Liver (tissue), 9 donors: ENCODE results near the gene ZNF438. TPM values are rescaled to one million over a fixed set of nuclear protein-coding genes. Genes with fewer than 3 reads are reported as not detected.

Experiments
- DNase-seq: peaks from one replicate; pipeline ENCODE4 v3.0.0-alpha.2; 2017; ENCODE audit warnings: low spot score
- H3K27ac ChIP-seq, 2 donors: one replicate each; pipeline ENCODE4 v1.7.0; 2013; ENCODE audit warnings: inconsistent platforms in 2 of 2, low read length in 2 of 2, control low read depth in 1 of 2, low read depth in 1 of 2, mild to moderate bottlenecking in 1 of 2
- H3K27me3 ChIP-seq, 4 donors: one replicate each; pipeline versions ENCODE4 v1.6.1 to v1.7.0; 2013; ENCODE audit warnings: low read length in 3 of 4, inconsistent platforms in 1 of 4, mild to moderate bottlenecking in 1 of 4, moderate library complexity in 1 of 4; ENCODE audit not compliant: control insufficient read depth in 4 of 4, insufficient read depth in 4 of 4
- H3K36me3 ChIP-seq, 4 donors: one replicate each; pipeline versions ENCODE4 v1.6.1 to v1.7.0; 2013; ENCODE audit warnings: low read length in 3 of 4, mild to moderate bottlenecking in 3 of 4, low read depth in 1 of 4, moderate library complexity in 1 of 4; ENCODE audit not compliant: control insufficient read depth in 4 of 4, insufficient read depth in 3 of 4
- H3K4me1 ChIP-seq, 4 donors: one replicate each; pipeline versions ENCODE4 v1.6.1 to v1.7.0; 2013; ENCODE audit warnings: low read length in 3 of 4, mild to moderate bottlenecking in 3 of 4, moderate library complexity in 1 of 4; ENCODE audit not compliant: control insufficient read depth in 4 of 4, insufficient read depth in 4 of 4
- H3K4me3 ChIP-seq, 3 donors: one replicate each; pipeline versions ENCODE4 v1.6.1 to v1.7.0; 2013; ENCODE audit warnings: low read length in 3 of 3, control low read depth in 1 of 3, low read depth in 1 of 3, mild to moderate bottlenecking in 1 of 3
- H3K9ac ChIP-seq, 2 donors: one replicate each; pipeline ENCODE4 v1.7.0; 2013; ENCODE audit warnings: low read length in 2 of 2, mild to moderate bottlenecking in 2 of 2, moderate library complexity in 2 of 2, control low read depth in 1 of 2, low read depth in 1 of 2
- H3K9me3 ChIP-seq, 4 donors: one replicate each; pipeline versions ENCODE4 v1.6.1 to v1.7.0; 2013; ENCODE audit warnings: low read length in 3 of 4; ENCODE audit not compliant: control insufficient read depth in 4 of 4
- EGR1 ChIP-seq, 2 donors: IDR thresholded peaks; 2 replicates each; pipeline ENCODE4 v1.6.1; 2016 to 2018; ENCODE audit warnings: antibody characterized with exemption in 2 of 2, low read depth in 2 of 2
- FOXA1 ChIP-seq: IDR thresholded peaks from 2 replicates; pipeline ENCODE4 v1.6.1; 2016; ENCODE audit warnings: antibody characterized with exemption
- FOXA2 ChIP-seq: IDR thresholded peaks from 2 replicates; pipeline ENCODE4 v1.6.1; 2016; ENCODE audit warnings: antibody characterized with exemption
- GABPA ChIP-seq, 2 donors: IDR thresholded peaks in 1 of 2; conservative IDR thresholded peaks in 1 of 2; 2 replicates each; pipeline ENCODE4 v1.6.1; 2016; ENCODE audit warnings: antibody characterized with exemption in 2 of 2, mild to moderate bottlenecking in 1 of 2, moderate library complexity in 1 of 2
- HNF4A ChIP-seq, 2 donors: conservative IDR thresholded peaks; 2 replicates each; pipeline ENCODE4 v1.6.1; 2016; ENCODE audit warnings: antibody characterized with exemption in 2 of 2, mild to moderate bottlenecking in 2 of 2
- HNF4G ChIP-seq: IDR thresholded peaks from 2 replicates; pipeline ENCODE4 v1.6.1; 2016; ENCODE audit warnings: antibody characterized with exemption
- JUND ChIP-seq, 2 donors: IDR thresholded peaks; 2 replicates each; pipeline ENCODE4 v1.6.1; 2016; ENCODE audit warnings: antibody characterized with exemption in 2 of 2
- NR2F2 ChIP-seq: IDR thresholded peaks from 2 replicates; pipeline ENCODE4 v1.6.1; 2016; ENCODE audit warnings: antibody characterized with exemption
- RAD21 ChIP-seq, 2 donors: IDR thresholded peaks; 2 replicates each; pipeline ENCODE4 v1.6.1; 2016; ENCODE audit warnings: antibody characterized with exemption in 2 of 2, mild to moderate bottlenecking in 2 of 2
- RXRA ChIP-seq, 2 donors: IDR thresholded peaks; 2 replicates each; pipeline ENCODE4 v1.6.1; 2017 to 2018; ENCODE audit warnings: antibody characterized with exemption in 2 of 2, mild to moderate bottlenecking in 1 of 2
- SP1 ChIP-seq: IDR thresholded peaks from 2 replicates; pipeline ENCODE4 v1.6.1; 2018; ENCODE audit warnings: antibody characterized with exemption, mild to moderate bottlenecking
- TAF1 ChIP-seq: conservative IDR thresholded peaks from 2 replicates; pipeline ENCODE4 v1.6.1; 2016; ENCODE audit warnings: antibody characterized with exemption, mild to moderate bottlenecking
- YY1 ChIP-seq: IDR thresholded peaks from 2 replicates; pipeline ENCODE4 v1.6.1; 2016; ENCODE audit warnings: antibody characterized with exemption, mild to moderate bottlenecking
- WGBS: extraction: QIAGEN DNeasy Blood & Tissue Kit; methylation state at CpG from one replicate; pipeline ENCODE4 v1.1.7; 2013; 5-methylcytosine and 5-hydroxymethylcytosine counted together
- polyA plus RNA-seq, 2 donors: library from polyadenylated mRNA; stranded (reverse) in 1 of 2; unstranded in 1 of 2; fragments of 200-250 nt in 1 of 2; fragments of >200 nt in 1 of 2; fragmentation: Nextera tagmentation in 1 of 2; extraction: Ambion mirVana in 1 of 2; gene quantifications; one replicate each; pipeline versions ENCODE4 v1.2.1 to v1.2.3, GENCODE V29; 2013 to 2015
- total RNA-seq, 2 donors: library from RNA; depleted of rRNA; stranded (reverse); fragments of >200 nt; gene quantifications; one replicate each; pipeline ENCODE4 v1.2.3, GENCODE V29; 2014
- TF ChIP-seq, protein P1 (sequence below): fragments of 150-350 bp; IDR thresholded peaks from 2 replicates; pipeline ENCODE4 v1.5.1; 2017; ENCODE audit warnings: improper control_type of control experiment, low read depth, low read length; ENCODE audit not compliant: missing input control
- TF ChIP-seq, protein P2 (sequence below): IDR thresholded peaks from 2 replicates; pipeline ENCODE4 v1.6.1; 2016; ENCODE audit warnings: antibody characterized with exemption
- TF ChIP-seq, protein P3 (sequence below): IDR thresholded peaks from 2 replicates; pipeline ENCODE4 v1.6.1; 2016; ENCODE audit warnings: antibody characterized with exemption
- TF ChIP-seq, protein P4 (sequence below): IDR thresholded peaks from 2 replicates; pipeline ENCODE4 v1.6.1; 2016; ENCODE audit warnings: antibody characterized with exemption, mild to moderate bottlenecking
- TF ChIP-seq, protein P5 (sequence below): IDR thresholded peaks from 2 replicates; pipeline ENCODE4 v1.6.1; 2016; ENCODE audit warnings: antibody characterized with exemption
- donor health status: healthy.
- donor health status: healthy.
- donor health status: healthy.
- donor health status: healthy.
- donor health status: healthy.

The ZNF438 gene
- total and polyA plus RNA-seq, 4 donors: 1.9 to 2.9 (median 2.2) TPM

DNA sequence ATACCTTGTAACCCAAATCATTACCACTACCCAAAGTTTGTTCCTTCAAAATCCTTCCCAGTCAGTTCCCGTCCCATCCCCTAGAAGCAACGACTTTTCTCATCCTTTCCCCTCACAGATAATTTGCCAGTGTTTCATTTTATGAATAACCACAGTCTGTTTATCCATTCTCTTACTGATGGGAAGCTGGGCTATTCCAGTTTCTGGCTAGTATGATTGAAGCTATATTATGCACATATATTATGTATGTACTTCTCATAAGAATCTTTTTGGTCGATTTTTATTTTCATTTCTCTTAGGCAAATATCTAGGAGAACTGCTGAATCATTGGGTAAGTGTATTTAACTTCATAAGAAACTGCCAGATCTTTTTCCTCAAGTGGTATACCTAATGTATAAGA, 114.6 kb downstream of the ZNF438 start:
- Histone ChIP-seq H3K36me3 (no peaks in the 10 kb centered on the region), H3K4me3 (no peak overlapping the region), H3K9ac (no peak overlapping the region), H3K27me3 (no peaks in the 10 kb centered on the region), H3K9me3 (no peaks in the 10 kb centered on the region), H3K4me1 (no peaks in the 10 kb centered on the region), H3K27ac (no peak overlapping the region)
- 83% methylated on average over 3 of the region's 3 CpGs for WGBS
- TF ChIP-seq, protein P1, sequence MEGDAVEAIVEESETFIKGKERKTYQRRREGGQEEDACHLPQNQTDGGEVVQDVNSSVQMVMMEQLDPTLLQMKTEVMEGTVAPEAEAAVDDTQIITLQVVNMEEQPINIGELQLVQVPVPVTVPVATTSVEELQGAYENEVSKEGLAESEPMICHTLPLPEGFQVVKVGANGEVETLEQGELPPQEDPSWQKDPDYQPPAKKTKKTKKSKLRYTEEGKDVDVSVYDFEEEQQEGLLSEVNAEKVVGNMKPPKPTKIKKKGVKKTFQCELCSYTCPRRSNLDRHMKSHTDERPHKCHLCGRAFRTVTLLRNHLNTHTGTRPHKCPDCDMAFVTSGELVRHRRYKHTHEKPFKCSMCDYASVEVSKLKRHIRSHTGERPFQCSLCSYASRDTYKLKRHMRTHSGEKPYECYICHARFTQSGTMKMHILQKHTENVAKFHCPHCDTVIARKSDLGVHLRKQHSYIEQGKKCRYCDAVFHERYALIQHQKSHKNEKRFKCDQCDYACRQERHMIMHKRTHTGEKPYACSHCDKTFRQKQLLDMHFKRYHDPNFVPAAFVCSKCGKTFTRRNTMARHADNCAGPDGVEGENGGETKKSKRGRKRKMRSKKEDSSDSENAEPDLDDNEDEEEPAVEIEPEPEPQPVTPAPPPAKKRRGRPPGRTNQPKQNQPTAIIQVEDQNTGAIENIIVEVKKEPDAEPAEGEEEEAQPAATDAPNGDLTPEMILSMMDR: no peak
- TF ChIP-seq SP1 (no peak), HNF4G (no peak), RAD21 (IDR thresholded peaks at IDR 0.05) (no peak), NR2F2 (no peak), RXRA (IDR thresholded peaks at IDR 0.05) (no peak), HNF4A (conservative IDR thresholded peaks at IDR 0.05) (no peak), FOXA2 (no peak), JUND (IDR thresholded peaks at IDR 0.05) (no peak), YY1 (no peak), GABPA (IDR thresholded peaks at IDR 0.05 in 1 of 2, conservative IDR thresholded peaks at IDR 0.05 in 1 of 2) (no peak), FOXA1 (no peak), EGR1 (IDR thresholded peaks at IDR 0.05; ENCODE audit: low read depth in 2 of 2) (no peak), TAF1 (no peak)
- TF ChIP-seq, protein P2, sequence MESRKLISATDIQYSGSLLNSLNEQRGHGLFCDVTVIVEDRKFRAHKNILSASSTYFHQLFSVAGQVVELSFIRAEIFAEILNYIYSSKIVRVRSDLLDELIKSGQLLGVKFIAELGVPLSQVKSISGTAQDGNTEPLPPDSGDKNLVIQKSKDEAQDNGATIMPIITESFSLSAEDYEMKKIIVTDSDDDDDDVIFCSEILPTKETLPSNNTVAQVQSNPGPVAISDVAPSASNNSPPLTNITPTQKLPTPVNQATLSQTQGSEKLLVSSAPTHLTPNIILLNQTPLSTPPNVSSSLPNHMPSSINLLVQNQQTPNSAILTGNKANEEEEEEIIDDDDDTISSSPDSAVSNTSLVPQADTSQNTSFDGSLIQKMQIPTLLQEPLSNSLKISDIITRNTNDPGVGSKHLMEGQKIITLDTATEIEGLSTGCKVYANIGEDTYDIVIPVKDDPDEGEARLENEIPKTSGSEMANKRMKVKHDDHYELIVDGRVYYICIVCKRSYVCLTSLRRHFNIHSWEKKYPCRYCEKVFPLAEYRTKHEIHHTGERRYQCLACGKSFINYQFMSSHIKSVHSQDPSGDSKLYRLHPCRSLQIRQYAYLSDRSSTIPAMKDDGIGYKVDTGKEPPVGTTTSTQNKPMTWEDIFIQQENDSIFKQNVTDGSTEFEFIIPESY: no peak
- TF ChIP-seq, protein P3, sequence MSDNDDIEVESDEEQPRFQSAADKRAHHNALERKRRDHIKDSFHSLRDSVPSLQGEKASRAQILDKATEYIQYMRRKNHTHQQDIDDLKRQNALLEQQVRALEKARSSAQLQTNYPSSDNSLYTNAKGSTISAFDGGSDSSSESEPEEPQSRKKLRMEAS: no peak
- TF ChIP-seq, protein P4, sequence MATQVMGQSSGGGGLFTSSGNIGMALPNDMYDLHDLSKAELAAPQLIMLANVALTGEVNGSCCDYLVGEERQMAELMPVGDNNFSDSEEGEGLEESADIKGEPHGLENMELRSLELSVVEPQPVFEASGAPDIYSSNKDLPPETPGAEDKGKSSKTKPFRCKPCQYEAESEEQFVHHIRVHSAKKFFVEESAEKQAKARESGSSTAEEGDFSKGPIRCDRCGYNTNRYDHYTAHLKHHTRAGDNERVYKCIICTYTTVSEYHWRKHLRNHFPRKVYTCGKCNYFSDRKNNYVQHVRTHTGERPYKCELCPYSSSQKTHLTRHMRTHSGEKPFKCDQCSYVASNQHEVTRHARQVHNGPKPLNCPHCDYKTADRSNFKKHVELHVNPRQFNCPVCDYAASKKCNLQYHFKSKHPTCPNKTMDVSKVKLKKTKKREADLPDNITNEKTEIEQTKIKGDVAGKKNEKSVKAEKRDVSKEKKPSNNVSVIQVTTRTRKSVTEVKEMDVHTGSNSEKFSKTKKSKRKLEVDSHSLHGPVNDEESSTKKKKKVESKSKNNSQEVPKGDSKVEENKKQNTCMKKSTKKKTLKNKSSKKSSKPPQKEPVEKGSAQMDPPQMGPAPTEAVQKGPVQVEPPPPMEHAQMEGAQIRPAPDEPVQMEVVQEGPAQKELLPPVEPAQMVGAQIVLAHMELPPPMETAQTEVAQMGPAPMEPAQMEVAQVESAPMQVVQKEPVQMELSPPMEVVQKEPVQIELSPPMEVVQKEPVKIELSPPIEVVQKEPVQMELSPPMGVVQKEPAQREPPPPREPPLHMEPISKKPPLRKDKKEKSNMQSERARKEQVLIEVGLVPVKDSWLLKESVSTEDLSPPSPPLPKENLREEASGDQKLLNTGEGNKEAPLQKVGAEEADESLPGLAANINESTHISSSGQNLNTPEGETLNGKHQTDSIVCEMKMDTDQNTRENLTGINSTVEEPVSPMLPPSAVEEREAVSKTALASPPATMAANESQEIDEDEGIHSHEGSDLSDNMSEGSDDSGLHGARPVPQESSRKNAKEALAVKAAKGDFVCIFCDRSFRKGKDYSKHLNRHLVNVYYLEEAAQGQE: no peak
- TF ChIP-seq, protein P5, sequence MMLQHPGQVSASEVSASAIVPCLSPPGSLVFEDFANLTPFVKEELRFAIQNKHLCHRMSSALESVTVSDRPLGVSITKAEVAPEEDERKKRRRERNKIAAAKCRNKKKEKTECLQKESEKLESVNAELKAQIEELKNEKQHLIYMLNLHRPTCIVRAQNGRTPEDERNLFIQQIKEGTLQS: no peak
- no peak for DNase-seq
